ENCODE results near the gene EPS8L2. TPM values are rescaled to one million over a fixed set of nuclear protein-coding genes. Genes with fewer than 3 reads are reported as not detected.

The EPS8L2 gene
- total and polyA plus RNA-seq, 2 of the 13 experiments (the other 11 are each of a cell fraction or from before 2014, with no cell fraction given) = 89.3 to 416 TPM

DNA sequence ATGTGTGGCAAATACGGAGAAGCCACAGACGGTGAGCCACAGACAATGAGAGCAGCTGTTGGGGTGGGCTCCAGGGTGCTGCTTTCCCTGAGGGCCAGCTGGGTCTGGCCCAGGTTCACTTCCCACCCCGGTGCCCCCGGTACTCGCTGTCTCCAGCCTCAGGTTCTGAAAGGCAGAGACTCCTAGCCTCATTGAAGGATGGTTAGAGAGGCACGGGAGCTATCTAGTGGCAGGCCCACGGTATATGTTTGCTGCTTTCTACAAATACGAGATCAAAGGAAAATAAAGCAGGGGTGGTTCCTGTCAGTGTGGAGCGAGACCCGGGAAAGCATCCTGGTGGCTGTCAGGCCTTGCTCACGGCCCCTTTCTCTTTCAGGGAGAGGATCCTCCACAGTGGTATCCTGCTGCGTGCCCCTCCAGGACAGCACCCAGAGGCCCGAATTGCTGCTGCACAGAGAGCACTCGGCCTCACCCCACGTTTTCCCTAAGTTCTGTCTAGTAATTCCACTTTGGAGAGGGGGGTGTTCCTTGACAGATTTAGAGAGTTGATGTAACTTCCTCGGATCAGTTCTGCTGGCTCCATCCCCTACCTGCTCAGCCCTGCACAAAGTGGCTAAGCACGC is 7.4 kb upstream of the EPS8L2 start (continued):
- TF ChIP-seq, protein P1, sequence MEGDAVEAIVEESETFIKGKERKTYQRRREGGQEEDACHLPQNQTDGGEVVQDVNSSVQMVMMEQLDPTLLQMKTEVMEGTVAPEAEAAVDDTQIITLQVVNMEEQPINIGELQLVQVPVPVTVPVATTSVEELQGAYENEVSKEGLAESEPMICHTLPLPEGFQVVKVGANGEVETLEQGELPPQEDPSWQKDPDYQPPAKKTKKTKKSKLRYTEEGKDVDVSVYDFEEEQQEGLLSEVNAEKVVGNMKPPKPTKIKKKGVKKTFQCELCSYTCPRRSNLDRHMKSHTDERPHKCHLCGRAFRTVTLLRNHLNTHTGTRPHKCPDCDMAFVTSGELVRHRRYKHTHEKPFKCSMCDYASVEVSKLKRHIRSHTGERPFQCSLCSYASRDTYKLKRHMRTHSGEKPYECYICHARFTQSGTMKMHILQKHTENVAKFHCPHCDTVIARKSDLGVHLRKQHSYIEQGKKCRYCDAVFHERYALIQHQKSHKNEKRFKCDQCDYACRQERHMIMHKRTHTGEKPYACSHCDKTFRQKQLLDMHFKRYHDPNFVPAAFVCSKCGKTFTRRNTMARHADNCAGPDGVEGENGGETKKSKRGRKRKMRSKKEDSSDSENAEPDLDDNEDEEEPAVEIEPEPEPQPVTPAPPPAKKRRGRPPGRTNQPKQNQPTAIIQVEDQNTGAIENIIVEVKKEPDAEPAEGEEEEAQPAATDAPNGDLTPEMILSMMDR (CRISPR knock-in tag; IDR thresholded peaks at IDR 0.05) = peak; percentile 12; the same call in 1 of the 2 replicates
- TF ChIP-seq AKAP8 (CRISPR knock-in tag; IDR thresholded peaks at IDR 0.05) (peak; percentile 66; the same call in 1 of the 2 replicates), TCF12 (IDR thresholded peaks at IDR 0.05) (no peak), TCF12 (CRISPR knock-in tag; IDR thresholded peaks at IDR 0.05) (no peak), ZNF792 (CRISPR knock-in tag; IDR thresholded peaks at IDR 0.05) (no peak)

DNA sequence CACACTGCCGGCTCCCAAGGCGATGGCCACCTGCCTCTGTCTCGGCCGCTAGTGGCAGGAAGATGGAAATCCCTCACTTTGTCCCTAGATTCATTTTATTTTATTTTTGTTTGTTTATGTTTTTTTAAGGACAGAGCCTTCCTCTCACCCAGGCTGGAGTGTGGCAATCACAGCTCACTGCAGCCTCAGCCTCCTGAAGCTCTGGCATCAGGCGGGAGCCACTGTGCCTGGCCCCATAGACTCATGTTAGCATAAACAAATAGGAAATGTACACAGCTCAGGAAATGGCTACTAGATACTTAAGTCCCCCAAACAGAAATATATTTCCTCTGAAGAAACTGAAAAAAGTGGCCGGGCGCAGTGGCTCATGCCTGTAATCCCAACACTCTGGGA is 6.9 kb upstream of the EPS8L2 start:
- intact Hi-C loops (cut with micrococcal nuclease; ENCODE audit: unreplicated experiment) (no loop called here), in situ Hi-C loops (cut with HindIII; ENCODE audit: extremely low pct_ligation_motif_present, low pct_unique_long_range_greater_than_20kb) (no loop called here)
- H3K27ac ChIP-seq (ENCODE audit: extremely low read length, insufficient read depth, low read length) = no peak overlapping the region
- H3K9me3 ChIP-seq (ENCODE audit: low read length) = no peaks in the 10 kb centered on the region
- H3K4me3 ChIP-seq (replicated peaks in 1 of 3; ENCODE audit: insufficient read depth in 1 of 3, low read depth in 2 of 3, low read length in 3 of 3) = no peak overlapping the region
- no peak for ATAC-seq
- H3K79me2 ChIP-seq (ENCODE audit: insufficient read depth, low read length) = peaks cover 22% of the 10 kb centered on the region
- no peaks in the 10 kb centered on the region for H4K20me1 ChIP-seq (ENCODE audit: insufficient read depth, low read length)
- H3K27me3 ChIP-seq (ENCODE audit: control insufficient read depth in 1 of 2, insufficient read depth in 2 of 2, low read length in 2 of 2) = no peaks in the 10 kb centered on the region; a peak in 1 of 5 replicates
- no peak for FAIRE-seq
- TF ChIP-seq AGO2 (optimal IDR thresholded peaks at IDR 0.05; ENCODE audit: low read depth, low read length) = peak; percentile 3
- TF ChIP-seq ZNF3 (CRISPR knock-in tag; IDR thresholded peaks at IDR 0.05) = no peak
- peak; percentile 4 for TF ChIP-seq RBM22 (optimal IDR thresholded peaks at IDR 0.05; ENCODE audit: low read length)
- no peak for TF ChIP-seq ZNF333 (CRISPR knock-in tag; IDR thresholded peaks at IDR 0.05; ENCODE audit: borderline replicate concordance)
- DNase-seq (ENCODE audit: low spot score) = no peak
- WGBS (ENCODE audit: low lambda C conversion rate) = 89% methylated on average over 7 of the region's 7 CpGs
- ChIA-PET CTCF (ENCODE audit: low intra/inter-chr PET ratio, low total read pairs) (interaction anchor here (4.8 kb wide), 1 partner anchor 29 kb away, joined by 20 read pairs; no protein-coding TSS in a partner anchor), POLR2A (interaction anchor here (0.6 to 6.1 kb wide), 6 partner anchors 8 to 148 kb away, joined by 3 to 191 read pairs (median 5); partner anchors contain the start of gene EPS8L2)
- H2AFZ ChIP-seq (ENCODE audit: low read length) = no peak overlapping the region
- H3K4me2 ChIP-seq (ENCODE audit: low read depth, low read length) = no peak overlapping the region
- H3K9ac ChIP-seq (ENCODE audit: insufficient read depth, low read depth, low read length) = no peak overlapping the region
- no TSS peak for BruUV-seq (replicated peaks)
- H3K4me1 ChIP-seq (ENCODE audit: insufficient read depth, low read length) = peaks cover 70% of the 10 kb centered on the region
- peaks cover 2 to 8% of the 10 kb centered on the region in 2 experiments; a peak in 4 of 5 replicates for H3K36me3 ChIP-seq (replicated peaks in 1 of 2; ENCODE audit: control insufficient read depth in 1 of 2, insufficient read depth in 2 of 2, low read length in 2 of 2)

Data from HepG2 (cell line).